Ascending aorta (tissue), 2 donors: ENCODE results near the gene SRRM4. TPM values are rescaled to one million over a fixed set of nuclear protein-coding genes. Genes with fewer than 3 reads are reported as not detected.
"Not testable (repeated sequence)": the region's sequence is repeated elsewhere in the genome, so short reads cannot be mapped to it uniquely, and the experiment has no call there.

Experiments
- DNase-seq, 2 donors: peaks; one replicate each; pipeline ENCODE4 v3.0.0-alpha.2; 2019; ENCODE audit warnings: low spot score in 2 of 2
- H3K27ac ChIP-seq, 2 donors: fragments of 200-600 bp; sonication (generic); one replicate each; pipeline ENCODE4 v1.5.1; 2016 to 2017; ENCODE audit warnings: mild to moderate bottlenecking in 1 of 2
- H3K27me3 ChIP-seq: fragments of 200-600 bp; sonication (generic); one replicate; pipeline ENCODE4 v1.5.1; 2017
- H3K36me3 ChIP-seq, 2 donors: fragments of 200-600 bp; sonication (generic); one replicate each; pipeline ENCODE4 v1.5.1; 2016
- H3K4me1 ChIP-seq, 2 donors: fragments of 200-600 bp; sonication (generic); one replicate each; pipeline ENCODE4 v1.5.1; 2016 to 2017; ENCODE audit warnings: mild to moderate bottlenecking in 1 of 2
- H3K4me3 ChIP-seq, 2 donors: fragments of 200-600 bp; sonication (generic); one replicate each; pipeline ENCODE4 v1.5.1; 2016 to 2017; ENCODE audit warnings: mild to moderate bottlenecking in 1 of 2
- H3K9me3 ChIP-seq, 2 donors: fragments of 200-600 bp; sonication (generic); one replicate each; pipeline ENCODE4 v1.5.1; 2016
- intact Hi-C: fragments of 100-400 bp; cut with DNase I; formaldehyde crosslinking; loops from one replicate; pipeline ENCODE4 v1.15.1; 2023
- total RNA-seq: library from RNA; depleted of rRNA; stranded (reverse); fragments of >200 nt; gene quantifications from one replicate; pipeline ENCODE4 v1.1.0, GENCODE V29; 2016
- TF ChIP-seq, protein P1 (sequence below), 3 experiments: fragments of 200-600 bp in 2 of 3; fragments of 450-650 bp in 1 of 3; sonication (generic) in 2 of 3; IDR thresholded peaks; one replicate each; pipeline ENCODE4 v1.5.1; 2016 to 2019; ENCODE audit warnings: antibody characterized with exemption in 3 of 3, mild to moderate bottlenecking in 1 of 3, moderate library complexity in 1 of 3

The SRRM4 gene
- total RNA-seq, 1 donor from 2014 or later = not detected

- TF ChIP-seq, protein P1, sequence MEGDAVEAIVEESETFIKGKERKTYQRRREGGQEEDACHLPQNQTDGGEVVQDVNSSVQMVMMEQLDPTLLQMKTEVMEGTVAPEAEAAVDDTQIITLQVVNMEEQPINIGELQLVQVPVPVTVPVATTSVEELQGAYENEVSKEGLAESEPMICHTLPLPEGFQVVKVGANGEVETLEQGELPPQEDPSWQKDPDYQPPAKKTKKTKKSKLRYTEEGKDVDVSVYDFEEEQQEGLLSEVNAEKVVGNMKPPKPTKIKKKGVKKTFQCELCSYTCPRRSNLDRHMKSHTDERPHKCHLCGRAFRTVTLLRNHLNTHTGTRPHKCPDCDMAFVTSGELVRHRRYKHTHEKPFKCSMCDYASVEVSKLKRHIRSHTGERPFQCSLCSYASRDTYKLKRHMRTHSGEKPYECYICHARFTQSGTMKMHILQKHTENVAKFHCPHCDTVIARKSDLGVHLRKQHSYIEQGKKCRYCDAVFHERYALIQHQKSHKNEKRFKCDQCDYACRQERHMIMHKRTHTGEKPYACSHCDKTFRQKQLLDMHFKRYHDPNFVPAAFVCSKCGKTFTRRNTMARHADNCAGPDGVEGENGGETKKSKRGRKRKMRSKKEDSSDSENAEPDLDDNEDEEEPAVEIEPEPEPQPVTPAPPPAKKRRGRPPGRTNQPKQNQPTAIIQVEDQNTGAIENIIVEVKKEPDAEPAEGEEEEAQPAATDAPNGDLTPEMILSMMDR (IDR thresholded peaks at IDR 0.05) = no peak
- Histone ChIP-seq H3K36me3 (no peaks in the 10 kb centered on the region), H3K9me3 (no peaks in the 10 kb centered on the region), H3K4me1 (no peaks in the 10 kb centered on the region), H3K27me3 (no peaks in the 10 kb centered on the region), H3K27ac (no peak overlapping the region), H3K4me3 (no peak overlapping the region)
- intact Hi-C loops = no loop called here
- no peak for DNase-seq
These were observed 39.3 kb downstream of the SRRM4 start for GRCh38 chr12:119020406-119021360.

DNA sequence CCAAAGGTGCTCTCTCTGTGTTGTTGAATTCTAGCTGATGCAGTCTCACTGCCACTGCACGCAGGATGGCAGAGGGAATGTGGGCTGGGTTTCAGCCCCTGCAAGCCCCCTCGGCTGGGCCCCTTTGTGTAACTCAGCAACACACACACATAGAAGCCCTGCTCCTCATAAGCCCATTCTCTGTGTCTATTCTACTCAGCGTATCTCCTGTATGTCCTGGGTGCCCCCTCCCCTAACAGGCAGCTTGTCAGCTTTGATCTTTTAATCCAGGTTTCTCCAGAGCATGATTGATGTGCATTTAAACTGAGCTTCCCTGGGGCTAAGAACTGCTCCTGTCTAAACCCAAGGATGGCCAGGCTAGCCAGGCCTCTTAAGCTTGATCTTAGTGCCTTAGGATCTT is 43.0 kb downstream of the SRRM4 start:
- Histone ChIP-seq H3K36me3 (no peaks in the 10 kb centered on the region), H3K4me1 (no peaks in the 10 kb centered on the region), H3K27me3 (no peaks in the 10 kb centered on the region), H3K27ac (no peak overlapping the region), H3K4me3 (no peak overlapping the region), H3K9me3 (no peaks in the 10 kb centered on the region)
- TF ChIP-seq, protein P1 (IDR thresholded peaks at IDR 0.05) = no peak
- intact Hi-C loops = no loop called here
- DNase-seq = no peak

DNA sequence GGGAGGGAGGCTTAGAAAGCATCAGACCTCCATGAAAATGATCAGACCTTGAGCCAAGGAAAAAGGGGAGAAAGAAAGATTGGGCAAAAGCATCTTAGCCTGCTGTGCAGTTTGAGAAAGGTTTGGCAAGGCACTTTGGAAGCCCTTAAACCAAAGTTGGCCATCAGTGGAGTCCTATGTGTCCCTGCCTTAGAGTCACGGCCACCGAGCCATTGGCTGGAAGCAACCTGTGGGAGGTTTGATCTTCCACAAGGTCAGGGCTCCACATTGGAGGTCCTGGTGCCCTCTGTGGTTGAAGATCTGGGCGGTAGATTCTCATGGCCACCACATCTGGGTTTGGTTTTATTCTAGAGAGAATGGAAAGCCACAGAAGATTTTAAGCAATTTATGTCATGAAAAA is 44.4 kb downstream of the SRRM4 start:
- Histone ChIP-seq H3K27me3 (no peaks in the 10 kb centered on the region), H3K4me3 (no peak overlapping the region), H3K27ac (no peak overlapping the region), H3K36me3 (no peaks in the 10 kb centered on the region), H3K4me1 (no peaks in the 10 kb centered on the region), H3K9me3 (no peaks in the 10 kb centered on the region)
- no peak for DNase-seq
- TF ChIP-seq, protein P1 (IDR thresholded peaks at IDR 0.05) = no peak
- intact Hi-C loops = no loop called here

DNA sequence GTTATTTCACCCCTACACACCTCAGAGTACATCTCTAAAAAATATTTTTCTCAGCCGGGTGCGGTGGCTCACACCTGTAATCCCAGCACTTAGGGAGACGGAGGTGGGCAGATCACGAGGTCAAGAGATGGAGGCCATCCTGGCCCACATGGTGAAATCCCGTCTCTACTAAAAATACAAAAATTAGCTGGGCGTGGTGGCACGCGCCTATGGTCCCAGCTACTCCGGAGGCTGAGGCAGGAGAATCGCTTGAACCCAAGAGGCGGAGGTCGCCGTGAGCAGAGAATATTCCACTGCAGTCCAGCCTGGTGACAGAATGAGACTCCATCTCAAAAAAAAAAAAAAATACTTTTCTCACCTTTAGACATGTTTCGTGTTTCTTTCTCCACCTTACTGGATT is 52.0 kb downstream of the SRRM4 start:
- H3K9me3 ChIP-seq, H3K27me3 ChIP-seq, H3K36me3 ChIP-seq, DNase-seq, H3K4me1 ChIP-seq, intact Hi-C loops, H3K27ac ChIP-seq, H3K4me3 ChIP-seq: not testable (repeated sequence)

- H3K9me3 ChIP-seq = no peaks in the 10 kb centered on the region
- intact Hi-C loops = no loop called here
- no peak for DNase-seq
- H3K4me1 ChIP-seq = no peaks in the 10 kb centered on the region
- H3K27ac ChIP-seq = no peak overlapping the region
- H3K27me3 ChIP-seq = no peaks in the 10 kb centered on the region
- no peak overlapping the region for H3K4me3 ChIP-seq
- H3K36me3 ChIP-seq = no peaks in the 10 kb centered on the region
- TF ChIP-seq, protein P1 (IDR thresholded peaks at IDR 0.05) = peak in 2 of 3 experiments; percentile 12 to 40
These were observed 55.8 kb downstream of the SRRM4 start for GRCh38 chr12:119036878-119037825.
